Activated T-cell treated with anti-CD3 and anti-CD28 coated beads, Interleukin-2, amount 50 U/mL, for 48 hours (primary cell): ENCODE data around the gene MYMK.

Experiments
- DNase-seq, 2 experiments: peaks; one replicate each; pipeline ENCODE4 v3.0.0-alpha.2; 2020

Gene MYMK

DNA sequence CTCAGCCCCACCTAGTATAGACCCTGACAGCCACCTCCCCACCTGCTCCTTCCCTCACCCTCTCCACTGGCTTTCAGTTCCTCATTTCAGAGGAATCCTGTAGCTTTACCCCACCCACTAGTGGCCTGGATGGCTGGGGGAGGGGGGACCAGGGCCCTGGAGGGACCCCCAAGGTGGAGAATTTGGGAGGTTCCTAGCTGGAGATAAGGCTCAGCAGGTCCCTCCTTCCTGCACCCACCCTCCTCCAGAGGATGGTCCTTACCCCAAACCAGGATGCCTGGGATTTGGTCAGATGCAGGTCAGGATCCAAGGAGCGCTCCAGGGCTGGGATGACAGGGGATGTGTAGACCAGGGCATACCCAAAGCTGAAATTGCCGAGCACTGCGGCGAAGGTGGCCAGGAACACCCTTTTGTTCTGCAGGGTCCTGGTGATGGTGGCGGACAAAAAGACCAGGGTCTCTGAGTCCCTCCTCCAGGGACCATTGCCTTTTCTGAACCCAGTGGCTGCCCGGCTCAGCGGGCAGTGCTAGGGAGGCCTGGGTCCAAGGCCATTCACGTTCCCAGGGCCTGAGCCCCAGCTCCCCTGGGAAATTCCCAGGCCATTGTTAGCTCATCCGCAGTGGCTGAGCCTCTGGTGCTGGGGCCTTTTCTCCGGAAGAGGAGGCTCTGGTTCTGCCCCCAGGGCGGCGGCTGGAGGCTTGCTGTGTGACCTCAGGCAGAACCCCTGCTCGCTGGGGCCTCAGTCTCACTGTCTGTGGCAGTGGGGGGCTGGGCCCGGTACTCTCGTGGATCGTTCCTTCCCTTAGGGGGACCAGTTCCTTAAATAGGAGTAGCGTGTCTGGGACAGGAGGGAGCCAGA is 46.5 kb downstream of the MYMK start:
- no peak for DNase-seq

DNA sequence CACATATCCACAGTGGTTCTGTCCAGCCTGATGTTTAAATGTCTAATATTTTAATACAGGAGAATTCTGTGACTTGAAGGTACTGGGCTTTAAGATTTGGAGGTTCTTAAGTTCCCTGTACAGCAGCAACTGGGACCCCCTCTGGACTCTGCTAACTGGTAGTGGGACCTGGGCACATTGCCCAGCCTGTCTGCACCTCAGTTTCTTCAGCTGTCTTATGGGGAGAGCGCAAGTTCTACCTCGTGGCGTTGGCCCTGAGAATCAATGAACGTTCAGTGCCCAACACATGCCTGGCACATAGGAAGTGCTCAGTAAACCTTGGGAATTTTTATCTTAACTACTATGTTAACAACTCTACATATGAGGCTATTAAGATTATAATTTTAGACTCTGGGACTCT is 47.3 kb downstream of the MYMK start:
- no peak for DNase-seq

DNA sequence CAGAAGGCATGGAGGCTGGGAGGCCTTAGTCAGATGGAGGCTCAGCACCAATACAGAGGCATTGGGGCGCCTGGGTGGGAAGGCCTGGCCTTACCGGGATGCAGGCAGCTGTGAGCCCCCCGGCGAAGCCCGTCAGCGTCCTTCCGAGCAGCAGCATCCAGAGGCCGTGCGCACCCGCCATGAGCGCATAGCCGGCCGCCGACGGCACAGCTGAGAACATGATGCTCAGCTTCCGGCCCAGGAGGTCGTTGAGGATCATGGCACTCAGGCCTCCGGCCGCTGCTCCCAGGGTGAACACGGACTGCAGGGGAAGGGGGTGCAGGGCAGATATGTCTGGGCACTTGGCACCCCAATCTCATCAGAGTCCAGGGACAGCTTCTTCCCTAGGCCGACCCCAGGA is 47.8 kb downstream of the MYMK start:
- DNase-seq, result no peak

DNA sequence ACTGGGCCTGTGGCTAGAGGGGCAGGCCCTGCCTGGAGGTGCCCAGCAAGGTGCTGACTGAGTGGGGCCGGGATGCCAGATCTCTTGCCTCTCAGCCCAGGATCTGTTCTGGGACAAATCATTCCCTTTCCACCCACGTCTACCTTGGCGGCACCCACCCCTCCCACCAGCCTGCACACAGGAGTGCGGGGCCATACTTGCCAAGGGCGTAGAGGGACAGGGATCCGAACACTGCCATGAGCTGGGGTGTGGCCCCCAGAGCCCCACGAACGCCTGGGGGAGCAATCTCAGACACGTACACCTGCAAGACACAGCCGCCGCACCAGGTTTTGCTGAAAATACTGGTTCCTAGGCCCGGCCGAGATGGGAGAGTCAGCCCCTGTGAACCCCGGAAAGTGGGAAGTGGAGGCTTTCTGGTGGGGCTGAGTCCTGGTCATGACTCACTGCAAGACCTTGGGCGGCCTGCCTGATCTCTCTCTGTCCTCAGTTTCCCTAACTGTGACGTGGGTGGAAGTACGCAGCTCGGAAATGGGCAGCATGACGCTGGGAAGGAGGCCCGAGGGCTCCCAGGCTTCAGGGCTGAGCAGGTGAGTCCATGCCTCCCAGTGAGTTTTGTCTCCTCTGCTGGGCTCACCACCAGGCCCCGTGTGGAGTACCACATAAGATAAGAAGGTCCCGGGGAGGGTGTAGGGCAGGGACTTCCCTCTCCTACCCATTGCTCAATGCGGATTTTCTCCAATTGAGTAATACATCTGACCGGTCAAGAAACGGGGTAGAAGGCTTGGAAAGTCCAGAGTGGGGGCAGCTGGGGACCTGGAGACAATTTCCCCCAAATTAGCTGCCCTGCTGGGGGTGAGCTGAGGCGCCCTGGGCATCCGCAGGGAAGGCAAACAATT is 48.5 kb downstream of the MYMK start:
- no peak for DNase-seq

DNA sequence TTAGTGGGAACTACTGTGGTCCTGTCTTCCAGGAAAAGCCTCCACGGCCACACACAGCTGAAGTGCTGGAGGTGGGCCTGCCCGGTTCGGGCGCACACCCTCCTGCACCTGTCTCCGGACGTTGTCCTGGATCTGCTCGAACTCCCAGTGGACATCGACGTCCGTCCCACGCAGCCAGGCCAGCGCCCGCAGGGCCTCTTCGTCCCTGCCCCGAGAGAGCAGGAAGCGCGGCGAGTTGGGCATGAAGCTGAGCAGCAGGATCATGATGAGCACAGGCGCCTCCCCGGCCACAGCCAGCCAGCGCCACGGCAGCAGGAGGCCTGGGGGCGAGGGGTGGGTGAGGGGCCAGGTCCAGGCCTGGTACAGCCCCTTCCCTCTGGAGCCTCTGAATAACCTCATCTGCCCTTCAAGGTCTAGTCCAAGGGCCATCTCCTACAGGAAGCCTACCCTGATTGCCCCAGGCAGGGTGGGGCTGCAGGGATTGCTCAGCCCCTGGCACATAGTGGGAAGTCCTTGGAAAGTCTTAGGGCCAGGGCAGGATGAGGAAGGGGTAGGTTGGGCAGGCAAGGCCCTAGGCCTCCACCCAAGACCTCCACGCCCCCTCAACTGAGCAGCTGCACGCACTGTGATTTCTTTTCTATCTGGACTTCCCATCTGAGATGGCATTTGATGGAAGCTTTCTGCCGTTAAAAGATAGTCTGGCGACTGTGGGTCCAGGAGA is 49.3 kb downstream of the MYMK start:
- DNase-seq, result no peak

DNA sequence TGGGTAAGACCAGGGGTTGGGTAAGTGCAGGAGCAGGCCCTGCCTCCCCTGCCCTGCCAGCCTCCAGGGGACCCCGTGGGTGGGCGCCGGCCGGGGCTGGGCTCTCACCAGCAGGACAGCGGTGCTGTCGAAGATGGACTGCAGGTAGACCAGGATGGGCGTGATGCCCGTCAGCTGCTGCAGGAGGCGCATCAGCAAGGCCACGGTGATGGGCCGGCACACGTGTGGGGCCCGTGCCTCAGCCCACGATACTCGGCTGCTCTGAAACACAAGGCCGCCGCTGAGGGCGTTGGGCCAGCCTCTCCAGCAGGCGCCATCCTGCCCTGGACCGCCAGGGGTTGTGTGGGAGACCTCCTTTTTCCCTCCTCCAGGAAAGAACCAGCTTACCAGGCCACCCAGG is 49.9 kb downstream of the MYMK start:
- no peak for DNase-seq

DNA sequence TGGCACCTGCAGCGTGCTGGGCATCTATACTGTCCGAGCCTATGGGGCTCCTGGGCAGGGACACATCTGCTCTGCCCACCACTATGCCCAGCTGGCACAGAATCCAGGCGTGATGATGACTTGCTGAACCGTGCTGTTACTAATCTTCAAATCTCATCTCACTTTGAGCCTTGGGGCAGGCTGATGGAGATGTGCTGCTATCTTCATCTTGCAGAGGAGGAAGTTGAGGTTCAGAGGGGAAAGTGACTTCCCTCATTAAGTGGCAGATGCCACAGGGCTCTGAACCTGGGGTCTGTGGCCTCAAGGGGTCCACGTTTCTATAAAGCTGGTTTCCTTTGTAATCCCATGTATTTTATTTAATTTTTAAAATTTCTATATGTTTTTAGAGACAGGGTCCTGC is 50.5 kb downstream of the MYMK start:
- DNase-seq, result no peak

DNA sequence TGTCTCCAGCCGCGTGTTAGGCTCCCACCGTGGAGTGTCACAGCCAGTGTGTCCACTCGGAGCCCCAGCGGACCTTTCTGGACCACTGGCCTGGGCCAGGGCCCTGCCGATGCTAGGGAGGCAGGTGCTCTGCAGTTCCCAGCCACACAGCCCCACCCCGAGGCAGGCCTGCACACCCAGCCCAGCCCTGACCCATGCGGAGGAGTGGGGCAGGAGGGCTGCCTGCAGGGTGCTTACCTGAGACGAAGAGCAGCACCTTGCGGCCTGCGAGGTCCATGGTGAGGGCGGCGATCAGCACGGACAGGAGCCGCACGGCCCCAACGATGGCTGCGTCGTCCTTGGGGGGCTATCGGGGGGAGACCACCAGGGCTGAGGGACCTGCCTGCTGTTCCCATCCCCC is 51.0 kb downstream of the MYMK start:
- no peak for DNase-seq

DNA sequence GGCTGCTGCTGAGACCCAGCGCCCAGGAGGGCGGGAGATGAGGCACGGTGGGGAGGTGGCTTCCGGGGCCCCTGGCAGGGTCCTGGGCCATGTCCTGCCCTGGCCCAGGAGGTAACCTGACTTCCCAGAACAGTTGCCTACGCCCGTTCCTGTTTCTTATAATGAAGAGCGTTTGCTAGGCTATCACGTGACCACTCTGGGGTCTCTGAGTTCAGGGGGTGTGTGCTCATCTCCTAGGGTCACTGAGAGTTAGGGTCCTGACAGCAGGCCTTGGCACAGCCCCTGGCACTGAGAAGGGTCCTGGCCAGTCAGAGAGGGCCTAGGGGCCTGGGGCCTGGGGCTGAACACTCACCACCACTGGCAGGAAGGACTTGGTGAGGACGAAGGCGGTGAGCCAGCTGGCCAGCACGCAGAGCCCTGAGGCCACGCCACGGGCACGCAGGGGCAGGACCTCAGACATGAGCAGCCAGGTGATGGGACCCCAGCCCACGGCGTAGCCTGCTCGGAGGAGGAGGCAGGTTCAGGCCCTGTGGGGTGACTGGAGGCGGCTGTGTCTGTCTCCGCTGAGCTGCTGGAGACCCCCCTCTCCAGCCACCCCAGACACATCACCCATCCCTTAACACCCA is 51.9 kb downstream of the MYMK start:
- DNase-seq, result no peak

DNA sequence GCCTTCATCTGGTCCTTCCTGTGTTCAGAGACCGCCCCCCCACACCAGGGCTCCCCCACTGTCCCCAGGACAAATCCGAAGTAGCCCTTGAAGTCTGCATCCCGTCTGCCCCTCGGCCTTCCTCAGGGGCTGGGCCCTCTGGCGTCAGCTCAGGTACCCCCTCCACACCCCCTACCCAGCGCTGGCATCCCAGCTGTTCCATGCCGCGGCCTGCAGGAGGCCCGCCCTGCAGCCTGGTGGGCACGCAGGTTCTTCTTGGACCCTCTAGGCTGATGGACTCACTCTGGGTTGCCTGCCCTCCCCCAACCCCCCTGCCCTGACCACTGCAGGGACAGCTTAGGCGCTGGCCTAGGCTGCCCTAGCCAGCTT is 52.5 kb downstream of the MYMK start:
- no peak for DNase-seq

DNA sequence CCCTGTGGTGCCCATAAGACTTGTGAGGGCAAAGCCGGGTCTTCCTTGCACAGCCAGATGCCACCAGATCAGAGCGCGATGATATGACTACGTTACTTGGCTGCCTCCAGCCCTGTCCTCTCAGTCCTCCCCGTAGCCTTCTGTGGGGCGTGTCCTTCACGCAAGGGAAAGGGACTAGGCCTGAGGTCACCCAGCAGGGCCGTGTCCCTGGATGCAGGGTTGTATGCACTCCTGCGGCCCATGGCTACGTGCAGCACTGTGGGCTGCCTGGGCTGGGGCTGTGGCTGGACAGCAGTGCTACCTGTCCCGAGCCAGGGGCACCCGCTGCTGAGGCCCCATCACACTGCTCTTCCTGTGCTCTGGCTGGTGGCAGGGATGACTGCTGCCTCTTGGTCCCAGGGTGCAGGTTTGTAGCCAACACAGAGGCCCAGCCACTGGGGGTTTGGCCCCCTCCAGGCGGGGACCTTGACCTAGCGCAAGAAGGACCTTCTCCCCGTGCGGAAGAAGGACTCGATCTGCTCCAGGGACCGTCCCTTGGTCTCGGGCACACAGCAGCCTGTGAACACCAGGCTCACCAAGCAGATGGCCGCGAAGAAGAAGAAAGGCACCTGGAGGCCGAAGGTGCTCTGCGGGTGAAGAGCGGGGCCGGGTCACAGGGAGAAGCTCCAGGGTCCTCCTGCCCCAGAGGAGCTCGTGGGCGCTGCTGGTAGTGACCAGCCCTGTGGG is 53.0 kb downstream of the MYMK start:
- DNase-seq, result no peak

DNA sequence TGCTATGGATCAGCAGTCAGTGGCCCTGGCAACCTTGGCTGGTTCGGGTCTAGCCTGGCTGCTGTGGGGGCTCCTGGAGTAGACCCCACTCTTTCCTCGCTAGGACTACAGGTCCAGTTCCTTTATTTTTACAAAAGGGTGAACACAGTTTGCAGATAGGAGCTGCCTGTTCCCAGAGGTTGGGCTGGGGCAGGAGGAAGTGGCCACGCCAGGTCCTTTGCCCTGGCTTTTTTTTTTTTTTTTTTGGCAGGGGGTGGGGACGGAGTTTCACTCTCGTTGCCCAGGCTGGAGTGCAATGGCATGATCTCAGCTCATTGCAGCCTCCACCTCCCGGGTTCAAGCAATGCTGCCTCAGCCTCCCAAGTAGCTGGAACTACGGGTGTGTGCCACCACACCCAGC is 53.8 kb downstream of the MYMK start:
- no peak for DNase-seq

DNA sequence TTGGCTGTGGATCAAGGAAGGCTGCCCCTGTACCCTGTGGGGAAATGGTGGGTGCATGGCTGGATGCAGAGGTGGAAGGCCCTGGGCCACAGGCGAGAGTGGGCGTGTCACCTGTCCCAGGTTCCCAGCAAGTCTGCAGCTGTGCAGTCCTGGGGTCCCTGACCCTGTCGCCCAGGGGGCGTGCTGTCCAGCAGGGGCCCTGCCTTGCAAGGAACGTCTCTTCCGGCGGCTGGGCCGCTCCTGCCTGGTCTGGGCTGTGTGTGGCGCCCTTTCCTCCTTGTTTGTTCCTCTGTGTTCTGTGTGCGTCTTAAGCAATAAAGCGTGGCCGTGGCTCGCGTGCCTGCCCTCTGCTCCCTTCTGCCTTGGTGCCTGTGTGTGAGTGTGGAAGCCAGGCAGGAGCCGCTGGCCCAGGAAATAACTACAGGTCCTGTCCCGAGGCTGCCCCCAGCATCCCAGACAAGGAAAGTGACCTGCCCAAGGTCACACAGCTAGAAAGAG is 54.3 kb downstream of the MYMK start:
- DNase-seq, result no peak

DNA sequence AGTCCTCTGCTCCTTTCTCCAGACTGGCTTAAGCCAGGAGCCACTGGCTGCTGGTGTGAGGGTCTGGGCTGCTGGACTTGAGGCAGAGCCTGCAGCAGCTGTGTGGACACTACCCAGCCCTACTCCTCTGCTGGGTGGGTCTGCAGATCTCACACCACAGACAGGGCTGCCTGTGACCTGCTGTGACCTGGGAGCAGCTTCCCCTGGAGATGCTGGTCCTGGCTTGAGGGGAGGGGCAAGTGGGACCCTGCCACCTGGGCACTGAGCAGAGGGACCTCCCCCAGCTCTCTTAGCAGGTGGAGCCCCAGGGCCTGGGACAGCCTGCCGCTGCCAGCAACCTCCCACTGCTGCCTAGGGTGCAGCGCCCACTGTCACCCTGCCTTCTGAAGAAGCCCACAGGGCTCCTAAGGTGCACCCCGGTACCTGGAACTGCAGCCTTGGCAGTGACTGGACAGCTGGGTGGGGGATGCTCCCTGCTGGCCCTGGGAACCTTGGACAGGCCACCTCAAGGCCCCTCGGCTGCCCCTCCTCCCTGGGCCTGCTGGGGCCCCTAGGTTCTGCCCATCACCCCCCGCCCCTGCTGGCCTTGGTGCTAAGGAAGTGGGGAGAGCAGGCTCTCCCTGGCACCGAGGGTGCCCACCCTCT is 55.9 kb downstream of the MYMK start:
- no peak for DNase-seq

DNA sequence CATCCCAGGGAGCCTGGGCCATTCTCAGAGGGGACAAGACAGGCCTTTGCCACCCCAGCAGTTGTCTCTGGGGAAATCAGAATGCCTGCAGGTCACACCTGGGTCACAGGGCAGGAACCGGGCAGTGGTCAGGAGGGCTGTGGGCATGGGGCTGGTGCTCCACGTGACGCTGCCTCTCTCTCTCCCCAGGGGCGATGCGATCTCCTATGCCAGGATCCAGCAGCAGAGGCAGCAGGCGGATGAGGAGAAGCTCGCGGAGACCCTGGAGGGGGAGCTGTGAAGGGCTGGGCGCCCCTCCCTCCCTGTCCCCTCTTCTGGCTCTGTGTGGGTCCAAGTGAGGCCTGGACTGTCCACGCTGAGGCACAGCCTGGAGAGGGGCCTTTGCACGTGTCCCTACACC is 56.4 kb downstream of the MYMK start:
- no peak for DNase-seq

DNA sequence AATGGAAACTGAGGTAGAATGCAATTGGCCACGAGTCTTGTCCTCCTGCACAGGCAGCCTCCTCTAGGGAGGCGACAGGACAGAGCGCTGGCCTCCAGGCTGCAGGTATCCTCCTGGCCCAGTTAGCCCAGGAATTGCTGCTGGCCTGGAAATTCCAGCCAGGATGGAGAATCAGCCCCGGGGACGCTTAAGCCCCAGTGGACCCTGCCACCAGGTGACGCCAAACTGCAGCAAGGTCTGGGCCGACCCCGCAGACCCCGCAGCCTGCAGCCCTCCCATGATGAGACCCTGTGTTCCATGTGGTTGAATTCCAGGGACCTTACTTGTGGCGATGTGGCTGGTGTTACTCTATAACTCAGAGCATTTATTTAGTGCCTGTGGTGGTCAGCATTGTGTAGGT is 57.7 kb downstream of the MYMK start:
- DNase-seq, result no peak

DNA sequence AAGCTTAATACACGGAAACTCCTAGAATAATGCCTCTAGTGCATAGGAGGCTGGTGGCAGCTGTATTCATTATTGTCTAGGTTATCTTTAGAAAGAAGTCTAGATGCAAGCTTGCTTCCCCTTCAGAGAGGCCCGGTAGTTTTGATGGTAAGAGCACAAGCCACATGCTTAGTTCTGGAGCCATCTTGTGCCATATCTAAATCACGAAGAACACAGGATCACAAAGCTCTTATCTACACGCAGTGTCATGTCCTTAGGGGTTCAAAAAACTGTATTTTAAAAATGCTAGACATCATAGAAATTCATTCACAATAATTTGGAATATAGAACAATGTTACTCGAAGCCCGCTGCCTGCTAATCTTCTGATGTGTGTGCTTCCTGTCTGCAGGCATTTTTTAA is 58.8 kb downstream of the MYMK start:
- no peak for DNase-seq

DNA sequence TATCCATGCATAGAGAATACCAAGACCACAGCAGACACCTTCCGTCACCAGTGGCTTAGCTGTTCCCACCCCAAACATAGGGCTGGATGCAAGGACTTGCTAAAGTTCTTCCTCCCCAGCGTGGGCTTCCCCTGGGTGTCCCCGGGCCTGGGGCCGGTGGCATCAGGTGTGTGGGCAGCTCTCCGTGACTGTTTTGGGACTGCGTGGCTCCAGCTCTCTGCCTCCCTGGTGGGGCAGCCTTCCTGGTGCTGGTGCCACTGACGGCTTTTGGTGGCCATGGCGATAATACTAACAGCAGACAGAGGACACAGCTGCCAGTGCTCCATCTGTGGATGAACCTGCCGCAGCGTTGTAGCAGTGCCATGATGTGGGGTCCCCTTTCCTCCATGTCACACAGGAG is 60.1 kb downstream of the MYMK start:
- DNase-seq, result no peak
